HG03521 (cell line): ENCODE data around the gene QKI.
"Not testable (repeated sequence)": the region's sequence is repeated elsewhere in the genome, so short reads cannot be mapped to it uniquely, and the experiment has no call there.

Experiments used
- ATAC-seq: cut with Tn5 transposase; IDR thresholded peaks from one replicate; pipeline ENCODE4 v1.9.1; 2021; ENCODE audit warnings: mild to moderate bottlenecking, moderate library complexity; ENCODE audit not compliant: unreplicated experiment

Gene QKI

DNA sequence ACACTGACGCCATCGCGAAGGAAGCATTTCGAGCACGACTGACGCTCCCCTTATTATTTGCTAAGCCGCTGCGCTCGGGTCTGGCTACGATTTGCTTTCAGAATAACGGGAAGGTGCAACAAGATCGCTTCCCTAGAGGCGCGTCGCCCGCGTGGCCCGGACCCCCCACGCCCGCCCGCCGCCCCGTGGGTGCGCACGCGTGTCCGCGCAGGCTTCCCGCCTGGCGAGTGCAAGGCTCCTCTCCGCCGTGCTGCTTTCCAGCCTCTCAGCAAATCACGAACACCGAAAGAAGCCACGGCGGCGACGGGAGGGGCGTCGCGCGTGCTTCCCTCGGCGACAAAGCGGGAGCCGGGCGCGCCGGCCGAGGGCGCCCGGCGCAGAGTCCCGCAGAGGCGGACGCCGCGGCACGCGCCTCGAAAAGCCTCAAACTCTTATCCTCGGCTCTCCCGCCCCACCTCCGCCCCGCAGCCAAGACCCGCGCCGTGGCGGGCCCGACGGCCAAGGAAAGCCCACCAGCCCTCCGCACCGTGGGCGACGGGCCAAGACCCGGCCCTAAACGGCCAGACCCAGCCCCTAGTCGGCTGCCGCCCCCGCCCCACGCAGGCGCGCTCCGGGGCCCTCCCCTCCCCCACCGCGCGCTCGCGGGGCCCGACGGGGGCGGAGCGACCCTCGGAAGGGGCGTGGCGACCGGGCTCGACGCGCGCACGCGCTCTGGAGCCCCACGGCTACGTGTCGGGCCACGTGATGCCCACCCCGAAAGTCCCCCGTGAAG is 987 bp upstream of the QKI start:
- peak; percentile 47 for ATAC-seq

DNA sequence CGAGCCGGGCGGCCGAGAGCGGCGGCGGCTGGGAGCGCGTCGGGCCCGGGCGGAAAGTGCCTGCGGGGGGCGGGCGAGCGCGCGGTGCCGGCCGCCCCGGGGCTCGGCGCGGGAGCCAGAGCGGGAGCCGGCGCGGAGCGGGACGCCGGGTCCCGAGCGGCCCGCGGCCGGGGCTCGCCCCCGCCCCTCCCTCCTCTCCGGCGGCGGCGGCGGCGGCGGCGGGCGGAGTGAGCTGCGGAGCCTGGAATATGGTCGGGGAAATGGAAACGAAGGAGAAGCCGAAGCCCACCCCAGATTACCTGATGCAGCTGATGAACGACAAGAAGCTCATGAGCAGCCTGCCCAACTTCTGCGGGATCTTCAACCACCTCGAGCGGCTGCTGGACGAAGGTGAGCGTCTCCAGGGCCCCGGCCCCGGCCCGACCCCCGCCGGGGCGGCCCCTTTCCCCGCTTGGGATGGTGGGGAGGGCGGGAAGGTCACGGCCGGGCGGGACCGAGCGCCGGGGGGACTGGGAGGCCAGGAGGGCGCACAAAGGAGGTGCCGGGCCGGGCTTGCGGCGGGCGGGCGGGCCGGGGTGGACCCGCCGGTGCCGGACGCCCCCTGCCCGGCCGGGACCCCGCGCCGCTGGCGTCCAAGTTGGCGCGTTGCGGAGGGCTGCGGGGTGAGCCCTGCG is 565 bp downstream of the QKI start:
- peak; percentile 1 for ATAC-seq

DNA sequence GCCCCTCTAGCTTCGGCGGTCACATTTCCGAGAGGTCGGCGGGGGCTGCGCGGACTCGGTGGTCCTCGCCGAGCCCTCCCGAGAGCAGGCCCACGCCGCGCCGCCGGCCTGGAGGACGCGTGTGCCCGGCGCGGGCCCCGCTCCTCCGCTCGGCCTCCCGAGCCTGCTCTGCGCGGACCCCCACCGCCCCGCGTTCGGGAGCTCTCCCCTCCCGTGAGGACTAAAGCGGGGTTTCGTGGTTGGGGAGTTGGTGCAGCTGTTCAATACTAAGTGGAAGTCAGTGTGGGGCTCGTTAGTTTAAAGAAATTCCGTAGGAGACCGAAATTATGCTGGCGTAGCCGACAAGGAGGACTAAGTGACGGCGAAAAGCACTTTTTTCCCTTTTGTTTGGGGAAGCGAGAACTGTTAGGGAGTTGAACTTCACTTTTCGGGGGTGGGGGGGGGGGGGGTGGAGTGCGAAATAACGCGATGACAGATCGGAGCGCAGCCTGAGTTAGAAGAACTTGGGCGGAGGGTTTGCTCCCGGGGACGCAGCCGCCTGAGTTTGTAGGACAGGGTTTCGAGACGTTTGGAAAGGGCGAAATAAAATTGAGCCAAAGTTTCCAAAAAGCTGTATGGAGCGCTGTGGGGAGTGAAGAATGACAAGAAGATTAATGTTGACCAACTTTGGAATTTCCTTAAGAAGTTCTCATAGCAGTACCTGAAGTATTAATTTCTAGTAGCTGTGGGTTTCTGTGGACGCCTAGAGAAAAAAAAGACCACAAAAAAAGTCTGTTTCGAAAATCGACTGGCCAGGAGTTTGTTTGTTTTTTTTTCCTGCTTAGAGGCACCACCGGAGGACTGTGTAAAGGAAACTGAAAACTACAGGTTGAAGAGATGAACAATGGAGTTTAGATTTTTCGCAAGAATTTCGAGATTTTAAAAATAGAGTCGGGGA is 1.4 kb downstream of the QKI start:
- ATAC-seq, result no peak

DNA sequence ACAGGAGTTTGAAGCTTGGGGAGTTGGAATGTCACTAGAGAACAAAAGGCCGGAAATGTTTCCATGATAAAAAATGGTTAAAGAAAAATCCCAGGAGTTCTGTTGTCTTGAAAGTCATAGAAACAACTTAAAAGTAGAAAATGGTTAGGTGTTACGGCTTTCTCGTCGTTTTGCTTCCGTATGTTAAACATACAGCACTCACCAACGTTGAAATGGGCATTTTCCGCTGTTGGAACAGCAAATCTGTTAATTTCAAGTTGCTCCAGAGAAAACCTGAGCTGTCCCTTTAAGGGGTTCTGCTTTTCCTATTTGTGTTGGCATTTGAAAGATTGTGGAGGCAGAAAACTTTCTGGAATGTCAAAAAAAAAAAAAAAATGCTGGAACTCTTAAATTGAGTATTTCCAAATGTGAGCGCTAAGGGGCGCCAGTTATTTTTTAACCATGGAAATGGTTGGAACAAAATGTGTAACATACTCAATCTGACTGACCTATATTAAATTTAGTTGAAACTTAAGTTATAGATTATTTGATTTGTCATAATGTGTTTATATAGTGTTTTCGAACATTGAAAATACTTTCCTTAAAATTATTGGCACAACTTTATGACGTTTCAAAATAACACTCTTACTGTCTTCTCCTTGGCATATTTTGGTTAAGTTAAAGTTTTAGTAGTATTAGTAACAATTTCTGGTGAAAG is 2.2 kb downstream of the QKI start:
- ATAC-seq, result no peak

DNA sequence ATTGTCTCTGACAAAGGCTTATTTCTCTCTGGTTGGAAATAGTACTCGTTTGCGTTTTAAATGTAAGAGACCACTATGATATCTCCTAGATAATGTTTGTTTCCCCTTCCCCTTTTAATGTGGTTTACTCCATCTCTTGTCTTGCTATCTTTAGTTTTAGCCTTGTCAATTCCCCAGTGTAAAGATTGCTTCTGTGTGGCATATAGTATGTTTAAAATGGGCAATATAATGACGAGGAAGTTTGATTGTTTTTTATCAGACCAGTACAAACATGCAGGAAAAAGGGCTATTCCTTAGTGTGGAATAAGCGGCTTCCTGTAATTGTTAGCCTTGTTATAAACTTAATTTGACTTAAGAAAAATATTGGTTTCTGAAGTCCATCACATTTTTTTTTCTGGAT is 3.1 kb downstream of the QKI start:
- no peak for ATAC-seq

DNA sequence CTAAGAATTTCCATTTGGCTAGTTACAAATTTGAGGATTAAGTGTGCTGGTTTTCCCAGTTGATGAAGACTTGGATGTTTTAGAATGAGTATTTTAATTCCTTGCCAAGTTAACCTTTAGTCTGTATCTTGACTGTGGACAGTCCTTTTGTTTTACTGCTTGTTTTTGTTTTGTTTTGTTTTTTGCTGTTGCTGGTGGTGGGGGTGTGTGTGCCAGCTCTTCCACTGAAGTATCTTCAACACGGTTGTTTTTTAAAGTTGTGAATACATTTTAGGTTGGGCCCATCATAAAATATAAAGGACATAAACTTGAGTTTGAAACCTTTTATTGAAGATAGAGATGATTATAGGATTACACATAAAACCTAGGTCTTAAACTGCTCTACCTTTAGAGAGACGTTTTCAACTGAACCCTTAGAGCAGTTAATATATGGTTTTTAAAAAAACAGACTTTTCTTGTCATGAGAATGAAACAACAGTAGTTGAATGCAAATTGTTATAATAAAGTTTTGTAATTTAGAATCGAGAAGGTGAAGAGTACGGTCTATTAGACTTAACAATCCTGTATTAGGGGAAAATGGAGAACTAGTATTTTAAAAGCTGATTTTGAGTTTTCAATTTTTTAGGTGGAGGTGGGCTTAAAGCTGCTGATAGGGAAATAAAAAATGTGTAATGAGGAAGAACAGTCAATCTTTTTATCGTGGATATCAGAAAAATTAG is 4.0 kb downstream of the QKI start:
- no peak for ATAC-seq

DNA sequence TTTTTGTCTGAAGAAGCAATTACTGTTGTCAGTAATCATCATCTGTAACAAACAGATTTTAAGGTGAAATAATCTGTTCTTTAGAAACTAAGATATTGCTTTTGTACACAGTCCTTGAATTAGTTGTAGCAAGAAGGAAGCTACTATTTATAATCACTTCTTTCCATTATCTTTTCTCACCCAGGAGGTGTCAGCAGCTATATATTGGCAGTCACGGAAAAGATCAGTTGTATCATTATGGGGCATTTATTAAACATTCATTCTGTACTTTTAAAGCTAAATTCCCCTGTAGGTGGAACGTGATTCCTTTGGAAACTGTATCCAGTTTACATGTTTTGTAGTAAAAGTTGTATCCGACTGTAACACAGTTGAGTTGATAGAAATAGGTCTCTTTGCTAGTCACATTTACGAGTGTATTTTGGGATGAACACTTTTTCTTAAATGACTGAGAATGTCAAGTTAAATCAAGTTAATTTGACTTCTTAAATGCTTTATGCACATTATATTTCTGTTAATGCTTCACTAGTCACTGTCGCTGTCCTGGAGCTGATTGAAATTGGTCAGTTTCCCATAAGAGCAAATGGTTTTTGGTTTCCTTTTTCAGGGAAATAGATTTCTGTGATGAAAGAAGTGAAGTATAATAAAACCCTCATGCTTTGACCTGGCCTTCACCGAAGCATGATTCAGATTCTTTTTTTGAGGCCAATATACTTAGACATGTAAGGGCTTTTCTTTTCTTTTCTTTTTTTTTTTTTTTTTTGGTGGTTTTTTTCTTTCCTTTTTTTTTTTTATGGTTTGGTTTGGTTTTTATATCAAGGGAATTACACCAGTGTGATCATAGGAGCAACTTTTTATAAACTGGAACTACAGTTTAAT is 5.1 kb downstream of the QKI start:
- no peak for ATAC-seq

DNA sequence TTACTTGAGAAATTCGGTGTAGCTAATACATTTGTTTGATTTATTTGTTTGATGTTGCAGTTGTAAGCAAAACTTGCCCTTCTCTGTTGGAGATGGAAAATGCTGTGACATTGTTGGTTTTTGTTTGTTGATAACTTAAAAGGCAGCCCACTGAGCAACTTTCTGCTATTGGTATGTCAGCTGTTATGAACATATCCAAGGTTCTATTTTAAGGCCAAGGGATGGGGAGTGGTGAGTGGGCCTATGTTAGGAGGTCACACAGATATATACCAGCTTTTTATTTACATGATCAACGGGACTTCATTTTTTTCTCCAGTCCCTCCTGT is 5.7 kb downstream of the QKI start:
- ATAC-seq, result no peak

DNA sequence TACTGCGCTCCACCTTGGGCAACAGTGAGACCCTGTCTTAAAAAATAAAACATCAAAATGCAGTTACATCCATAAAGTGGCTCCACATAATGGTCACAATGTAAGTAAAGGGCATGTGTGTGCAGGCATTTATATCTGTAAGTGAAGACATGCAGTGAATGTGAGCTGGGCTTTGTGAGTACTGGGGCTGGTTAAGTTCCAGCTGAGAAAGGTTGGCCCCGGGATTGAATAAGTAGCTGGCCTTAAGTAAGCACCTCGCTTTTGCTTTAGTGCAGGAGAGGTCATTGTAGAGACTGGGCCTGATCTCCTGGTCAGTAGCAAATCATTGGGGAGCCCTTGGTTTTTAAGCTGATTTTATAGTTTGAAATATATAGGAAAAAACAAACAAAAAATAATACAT is 8.0 kb downstream of the QKI start:
- ATAC-seq, result no peak

DNA sequence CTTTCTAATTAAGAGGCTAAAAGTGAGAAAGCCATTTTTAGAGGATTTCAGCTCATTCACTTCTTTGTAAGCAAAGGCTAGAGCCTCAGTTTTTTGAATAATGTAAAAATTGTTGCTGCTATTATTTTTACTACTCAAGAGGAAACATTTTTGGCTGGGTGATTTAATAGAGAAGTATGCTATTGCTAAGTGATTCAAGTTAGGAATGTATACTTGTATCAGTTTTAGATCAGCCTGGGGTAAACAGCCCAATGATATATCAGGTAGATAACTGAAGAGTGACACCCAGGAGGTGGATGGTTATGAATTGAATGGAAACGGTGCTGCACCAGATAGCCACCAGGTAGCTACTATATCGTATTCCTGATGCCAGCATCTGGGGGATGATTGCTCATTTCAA is 9.2 kb downstream of the QKI start:
- ATAC-seq, result no peak

DNA sequence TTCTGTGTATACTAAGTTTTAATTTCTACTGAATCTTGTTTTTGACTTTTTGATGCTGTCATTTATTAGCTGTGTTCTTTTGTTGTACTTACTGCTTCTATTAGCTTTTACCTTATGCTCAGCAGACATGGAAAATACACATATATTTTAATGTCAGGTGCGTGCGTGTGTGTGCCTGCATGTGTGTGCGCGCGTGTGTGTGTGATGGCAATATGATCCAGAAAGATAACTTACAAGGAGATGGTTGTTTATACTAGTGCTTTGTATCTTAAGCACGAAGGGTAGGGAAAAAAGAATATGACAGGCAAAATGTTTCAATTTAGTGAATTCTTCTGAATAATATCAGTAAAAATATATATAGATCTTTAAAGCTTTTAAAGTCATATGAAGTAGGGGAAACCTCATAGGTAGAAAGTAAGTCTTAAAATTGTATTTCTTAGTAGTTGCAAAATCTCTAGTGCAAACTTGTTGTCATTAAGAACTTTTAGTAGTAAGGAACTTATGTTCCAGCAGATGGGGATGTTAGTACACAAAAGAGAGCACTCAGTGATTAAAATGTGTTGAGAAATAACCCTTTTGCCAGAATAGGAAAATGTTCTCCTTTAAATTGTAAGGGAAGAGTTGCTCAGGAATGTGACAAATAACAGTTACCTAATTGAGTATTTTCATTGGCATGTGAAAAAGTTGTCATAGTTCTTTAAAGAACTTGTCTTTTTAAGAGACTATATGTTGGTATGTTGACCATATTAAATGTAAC is 13.2 kb downstream of the QKI start:
- ATAC-seq, result no peak

DNA sequence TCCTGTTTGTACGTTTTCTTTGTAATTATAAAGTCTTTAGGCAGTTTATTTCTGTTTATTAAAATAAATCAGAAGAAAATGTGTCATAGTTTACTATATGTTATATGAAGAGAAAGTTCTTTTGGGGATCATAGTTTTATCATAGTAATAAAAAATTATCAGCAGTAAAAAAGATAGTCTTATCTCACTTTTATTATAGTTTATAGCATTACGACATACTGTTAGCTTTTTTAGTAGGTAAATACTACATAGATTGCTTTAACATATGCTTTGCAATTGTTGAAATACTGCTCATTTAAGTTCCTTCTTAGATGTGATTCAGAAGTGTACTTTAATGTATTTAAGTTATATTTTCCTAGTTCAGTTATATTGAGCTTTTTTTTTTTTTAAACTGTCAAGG is 13.9 kb downstream of the QKI start:
- no peak for ATAC-seq

DNA sequence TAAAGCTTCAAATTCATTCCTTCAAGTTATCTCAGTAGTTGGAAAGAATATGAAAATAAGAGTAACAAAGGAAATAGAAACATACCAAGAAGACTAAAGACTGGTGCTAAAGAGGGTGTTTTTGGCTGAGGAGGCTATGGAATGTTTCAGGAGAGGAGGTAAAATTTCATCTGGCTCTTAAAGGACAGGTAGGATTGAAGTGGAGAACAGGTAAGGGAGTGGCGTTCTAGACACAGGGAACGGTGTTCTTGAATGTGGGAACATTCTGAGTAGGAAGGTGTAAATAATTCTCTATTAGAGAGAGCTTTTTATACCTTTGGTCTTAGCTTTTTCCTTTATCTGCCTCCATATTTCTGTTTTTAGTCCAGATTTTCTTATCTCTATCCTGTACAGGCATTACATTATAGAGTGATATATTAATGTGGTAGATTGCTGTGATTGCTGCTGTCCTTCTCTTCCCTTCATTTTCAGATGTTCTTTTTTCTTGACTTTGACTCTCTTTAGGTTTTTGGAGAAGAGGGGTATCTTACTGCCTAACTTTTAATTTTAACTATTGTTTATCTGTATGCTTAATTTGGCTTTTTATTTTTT is 15.4 kb downstream of the QKI start:
- no peak for ATAC-seq

DNA sequence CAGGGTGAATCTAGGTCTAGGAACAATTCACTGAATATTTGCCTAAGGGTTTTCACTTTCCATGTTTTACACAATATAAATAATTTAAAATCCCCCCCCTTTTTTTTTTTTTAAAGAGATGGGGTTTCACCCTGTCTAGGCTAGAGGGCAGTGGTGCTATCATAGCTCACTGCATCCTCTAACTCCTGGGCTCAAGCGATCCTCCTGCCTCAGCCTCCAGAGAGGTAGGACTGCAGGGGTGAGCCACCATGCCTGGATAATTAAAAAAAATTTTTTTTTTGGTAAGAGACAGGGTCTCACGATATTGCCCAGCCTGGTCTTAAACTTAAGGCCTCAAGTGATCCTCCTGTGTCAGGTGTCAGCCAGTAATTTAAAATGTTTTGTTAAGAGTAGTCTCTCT is 17.8 kb downstream of the QKI start:
- no peak for ATAC-seq

DNA sequence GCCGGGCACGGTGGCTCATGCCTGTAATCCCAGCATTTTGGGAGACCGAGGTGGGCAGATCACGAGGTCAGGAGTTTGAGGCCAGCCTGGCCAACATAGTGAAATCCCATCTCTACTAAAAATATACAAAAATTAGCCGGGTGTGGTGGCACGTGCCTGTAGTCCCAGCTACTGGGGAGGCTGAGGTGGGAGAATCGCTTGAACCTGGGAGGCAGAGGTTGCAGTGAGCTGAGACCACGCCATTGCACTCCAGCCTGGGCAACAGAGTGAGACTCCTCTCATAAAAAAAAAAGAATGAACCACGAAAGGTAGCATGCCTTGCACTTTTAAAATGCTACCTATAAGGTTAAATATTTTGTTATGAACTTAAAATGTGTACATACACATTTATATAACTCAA is 19.0 kb downstream of the QKI start:
- not testable (repeated sequence) for ATAC-seq

DNA sequence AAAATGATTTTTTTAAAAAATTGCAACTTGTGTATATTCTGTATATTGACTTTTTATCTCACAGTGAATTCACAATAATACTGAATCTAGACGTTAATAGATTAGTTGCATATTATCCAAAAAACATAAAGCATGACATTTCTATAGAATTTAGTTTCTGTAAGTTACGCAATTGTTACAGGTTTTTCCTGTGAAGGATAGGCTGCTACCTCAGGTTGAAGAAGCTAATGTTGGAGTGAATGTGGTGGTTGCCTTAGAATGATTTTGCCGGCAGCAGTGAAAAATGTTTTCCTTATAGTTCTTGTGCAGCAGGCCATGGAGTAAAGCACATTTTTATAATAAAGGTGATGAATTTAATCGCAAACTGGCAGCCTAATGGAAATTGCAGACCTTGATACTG is 20.5 kb downstream of the QKI start:
- ATAC-seq, result no peak

DNA sequence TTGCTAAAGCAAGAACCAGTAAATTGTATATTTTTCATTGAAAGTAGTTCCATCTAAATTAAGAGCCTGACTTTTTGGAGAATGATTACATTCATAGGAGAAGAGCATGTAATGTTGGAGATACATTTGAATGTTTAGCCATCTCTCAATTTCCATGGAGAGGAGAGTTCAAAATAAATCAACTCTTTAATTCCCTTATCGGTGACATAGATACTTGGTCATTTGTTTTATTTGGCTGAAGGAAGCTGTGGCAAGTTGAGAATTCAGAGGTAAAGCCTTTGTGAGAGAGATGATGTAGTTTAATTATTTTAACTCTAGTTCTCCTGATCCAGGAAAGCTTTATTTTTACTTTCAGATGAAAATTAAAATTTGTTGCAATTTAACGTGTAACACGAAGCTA is 22.3 kb downstream of the QKI start:
- no peak for ATAC-seq

DNA sequence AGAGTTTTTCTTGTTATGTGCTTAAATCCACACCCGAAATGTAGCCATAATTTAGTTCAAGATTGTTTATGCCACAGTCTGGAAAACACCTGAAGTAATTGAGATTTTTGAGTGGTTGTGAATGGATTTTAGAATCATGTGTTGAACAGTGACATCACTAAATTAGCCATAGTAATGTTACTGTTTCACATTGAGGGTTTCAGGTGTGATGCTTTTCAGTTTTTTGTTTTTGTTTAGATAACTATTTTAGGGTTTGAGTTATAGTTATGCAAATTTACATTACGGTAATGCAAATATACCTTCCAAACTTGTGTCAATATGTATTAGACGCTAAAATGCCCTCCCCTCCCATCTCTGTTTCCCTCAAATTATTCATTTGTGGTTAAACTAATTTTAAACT is 22.9 kb downstream of the QKI start:
- no peak for ATAC-seq
